Sigmoid colon (tissue), 7 donors: ENCODE data around the gene SMYD1. TPM values are rescaled to one million over a fixed set of nuclear protein-coding genes. Genes with fewer than 3 reads are reported as not detected.

ENCODE experiments used
- DNase-seq: peaks from one replicate; pipeline ENCODE4 v3.0.0-alpha.2; 2019
- H3K27ac ChIP-seq, 4 donors: fragments of 200-600 bp; sonication (generic); one replicate each; pipeline ENCODE4 v1.5.1; 2016 to 2019; ENCODE audit warnings: mild to moderate bottlenecking in 1 of 4
- H3K27me3 ChIP-seq, 3 donors: fragments of 200-600 bp; sonication (generic); one replicate each; pipeline ENCODE4 v1.5.1; 2019; ENCODE audit warnings: mild to moderate bottlenecking in 1 of 3
- H3K36me3 ChIP-seq, 4 donors: fragments of 200-600 bp; sonication (generic); one replicate each; pipeline ENCODE4 v1.5.1; 2016 to 2019
- H3K4me1 ChIP-seq, 4 donors: fragments of 200-600 bp; sonication (generic); one replicate each; pipeline ENCODE4 v1.5.1; 2017 to 2019
- H3K4me3 ChIP-seq, 4 donors: fragments of 200-600 bp; sonication (generic); one replicate each; pipeline ENCODE4 v1.5.1; 2017 to 2019; ENCODE audit warnings: mild to moderate bottlenecking in 2 of 4, moderate library complexity in 1 of 4
- H3K9me3 ChIP-seq, 4 donors: fragments of 200-600 bp in 3 of 4; sonication (generic) in 3 of 4; one replicate each; pipeline versions ENCODE4 v1.5.1 to v1.6.1; 2013 to 2019
- EP300 ChIP-seq, 4 donors: sonication (generic); formaldehyde crosslinking; IDR thresholded peaks; one replicate each; pipeline ENCODE4 v1.6.1; 2017; ENCODE audit warnings: antibody characterized with exemption in 4 of 4
- POLR2A ChIP-seq, 2 donors: fragments of 450-650 bp; IDR thresholded peaks; one replicate each; pipeline ENCODE4 v1.6.1; 2016; ENCODE audit warnings: antibody characterized with exemption in 2 of 2, mild to moderate bottlenecking in 2 of 2, moderate library complexity in 2 of 2
- POLR2AphosphoS5 ChIP-seq, 4 donors: sonication (generic); formaldehyde crosslinking; IDR thresholded peaks; one replicate each; pipeline ENCODE4 v1.6.1; 2017; ENCODE audit warnings: antibody characterized with exemption in 4 of 4
- WGBS, 2 donors: extraction: QIAGEN DNeasy Blood & Tissue Kit; methylation state at CpG; one replicate each; pipeline ENCODE4 v1.1.7; 2013; 5-methylcytosine and 5-hydroxymethylcytosine counted together
- intact Hi-C: fragments of 100-400 bp; cut with DNase I; formaldehyde crosslinking; loops from one replicate; pipeline ENCODE4 v1.15.1; 2023
- polyA plus RNA-seq, 3 donors: library from polyadenylated mRNA; stranded (reverse); fragments of 200-250 nt; gene quantifications; one replicate each; pipeline ENCODE4 v1.2.3, GENCODE V29; 2013
- total RNA-seq, 4 donors: library from RNA; depleted of rRNA; stranded (reverse); fragments of >200 nt; gene quantifications; one replicate each; pipeline ENCODE4 v1.1.0, GENCODE V29; 2016
- TF ChIP-seq, protein P1 (sequence below), 4 experiments: fragments of 450-650 bp in 3 of 4; fragments of 200-600 bp in 1 of 4; IDR thresholded peaks; one replicate each; pipeline ENCODE4 v1.5.1; 2016 to 2019; ENCODE audit warnings: antibody characterized with exemption in 4 of 4, mild to moderate bottlenecking in 3 of 4, moderate library complexity in 2 of 4
- donor health status: healthy with polysubstance abuse.
- donor health status: Bipolar disorder and iron deficiency.
- donor health status: healthy.

SMYD1 gene
- total and polyA plus RNA-seq, 7 donors, result under 0.01 to 45.7 (median 17.3) TPM; not detected in 1

DNA sequence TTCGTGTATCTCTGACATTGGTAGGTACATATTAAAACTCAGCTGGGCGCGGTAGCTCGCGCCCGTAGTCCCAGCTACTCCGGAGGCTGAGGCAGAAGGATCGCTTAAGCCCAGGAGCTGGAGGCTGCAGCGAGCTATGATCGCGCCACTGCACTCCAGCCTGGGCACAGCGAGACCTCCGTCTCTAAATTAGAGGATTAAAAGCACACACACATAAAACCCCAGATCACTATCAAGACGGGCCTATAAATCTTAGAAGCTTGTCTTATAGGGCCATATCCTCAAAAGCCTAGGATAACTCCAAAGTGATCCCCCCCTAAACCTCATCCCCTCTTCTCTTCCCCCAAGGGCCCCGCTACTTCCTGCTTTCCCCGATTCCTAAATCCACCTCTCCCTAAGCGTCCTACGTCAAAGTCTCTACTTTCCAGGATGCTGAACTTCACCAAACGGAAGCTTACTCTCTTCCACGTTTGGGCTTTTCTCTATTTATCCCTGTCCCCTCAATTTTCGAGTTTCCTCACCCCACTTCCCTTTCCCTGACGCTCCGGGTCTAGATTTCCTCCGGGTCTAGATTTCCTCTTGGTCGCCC, 12.7 kb upstream of the SMYD1 start:
- Histone ChIP-seq H3K4me3 (peak overlapping the region; percentile 75 to 95 (median 86)), H3K27ac (peak overlapping the region; percentile 96 to 99 (median 98)), H3K4me1 (peaks cover 0 to 37% (median 18%) of the 10 kb centered on the region in 4 donors), H3K27me3 (no peaks in the 10 kb centered on the region), H3K36me3 (no peaks in the 10 kb centered on the region), H3K9me3 (no peaks in the 10 kb centered on the region)
- DNase-seq, result no peak
- intact Hi-C loops, result loop anchor here (5.0 kb wide), 1 partner anchor 572 kb away; the partner anchor contains the start of gene EIF2AK3
- no peak for TF ChIP-seq POLR2A (IDR thresholded peaks at IDR 0.05)
- TF ChIP-seq POLR2AphosphoS5 (IDR thresholded peaks at IDR 0.05), result no peak
- TF ChIP-seq EP300 (IDR thresholded peaks at IDR 0.05), result no peak
- TF ChIP-seq, protein P1, sequence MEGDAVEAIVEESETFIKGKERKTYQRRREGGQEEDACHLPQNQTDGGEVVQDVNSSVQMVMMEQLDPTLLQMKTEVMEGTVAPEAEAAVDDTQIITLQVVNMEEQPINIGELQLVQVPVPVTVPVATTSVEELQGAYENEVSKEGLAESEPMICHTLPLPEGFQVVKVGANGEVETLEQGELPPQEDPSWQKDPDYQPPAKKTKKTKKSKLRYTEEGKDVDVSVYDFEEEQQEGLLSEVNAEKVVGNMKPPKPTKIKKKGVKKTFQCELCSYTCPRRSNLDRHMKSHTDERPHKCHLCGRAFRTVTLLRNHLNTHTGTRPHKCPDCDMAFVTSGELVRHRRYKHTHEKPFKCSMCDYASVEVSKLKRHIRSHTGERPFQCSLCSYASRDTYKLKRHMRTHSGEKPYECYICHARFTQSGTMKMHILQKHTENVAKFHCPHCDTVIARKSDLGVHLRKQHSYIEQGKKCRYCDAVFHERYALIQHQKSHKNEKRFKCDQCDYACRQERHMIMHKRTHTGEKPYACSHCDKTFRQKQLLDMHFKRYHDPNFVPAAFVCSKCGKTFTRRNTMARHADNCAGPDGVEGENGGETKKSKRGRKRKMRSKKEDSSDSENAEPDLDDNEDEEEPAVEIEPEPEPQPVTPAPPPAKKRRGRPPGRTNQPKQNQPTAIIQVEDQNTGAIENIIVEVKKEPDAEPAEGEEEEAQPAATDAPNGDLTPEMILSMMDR (IDR thresholded peaks at IDR 0.05), result no peak
- WGBS, 2 donors, result 5 to 21% methylated on average over 25 of the region's 25 CpGs

DNA sequence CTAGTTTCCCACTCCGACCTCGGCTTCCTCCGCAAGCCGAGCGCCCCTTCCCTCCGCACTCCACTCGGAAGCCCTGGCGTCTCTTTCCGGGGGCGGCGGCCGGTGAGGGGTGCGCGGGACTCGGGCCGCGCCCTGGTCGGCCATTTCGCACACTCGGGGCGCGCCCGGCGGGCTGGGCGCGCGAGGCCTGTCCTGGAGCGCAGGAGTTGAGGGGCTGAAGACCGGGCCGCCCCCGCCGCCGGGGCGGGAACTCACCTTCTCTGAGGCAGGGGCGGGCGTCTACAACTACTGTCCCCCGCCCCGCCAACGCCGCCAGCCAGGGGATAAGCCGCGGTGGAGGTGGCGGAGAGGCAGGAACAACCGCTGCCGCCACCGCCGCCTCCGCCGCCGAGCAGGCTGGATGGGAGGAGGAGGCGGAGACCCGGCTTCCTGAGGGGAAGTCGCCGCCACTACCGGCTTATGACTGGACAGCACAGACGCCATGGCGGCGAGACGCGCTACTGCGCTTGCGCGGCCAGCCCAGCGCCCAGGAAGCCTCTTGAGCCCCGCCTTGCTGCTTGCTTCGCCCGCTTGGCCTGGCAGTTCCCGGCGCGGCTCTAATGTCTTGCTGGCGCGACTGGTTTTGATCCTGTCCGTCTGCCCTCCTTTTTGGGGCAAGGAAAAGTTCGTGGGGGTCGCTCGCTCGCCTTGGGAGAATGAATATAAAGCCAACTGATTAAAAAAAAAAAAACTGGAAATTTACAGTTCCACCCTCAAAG, 12.1 kb upstream of the SMYD1 start, which contains the start of gene KRCC1:
KRCC1 (minus strand) TSS at position 413 of the 758 bp plus-strand sequence. CDS start 27,220 bp downstream, outside the sequence.
- DNase-seq, result peak; percentile 97
- Histone ChIP-seq H3K9me3 (no peaks in the 10 kb centered on the region), H3K36me3 (no peaks in the 10 kb centered on the region), H3K4me1 (peaks cover 0 to 41% (median 18%) of the 10 kb centered on the region in 4 donors), H3K27me3 (no peaks in the 10 kb centered on the region), H3K4me3 (peak within 1 kb of the TSS; percentile 75 to 95 (median 86)), H3K27ac (peak within 1 kb of the TSS; percentile 96 to 99 (median 98))
- WGBS, 2 donors, result 0 to 1% methylated on average over 77 of the region's 77 CpGs
- TF ChIP-seq POLR2A (IDR thresholded peaks at IDR 0.05), result peak; percentile 94
- TF ChIP-seq, protein P1 (IDR thresholded peaks at IDR 0.05), result no peak
- peak; percentile 94 to 98 (median 96) for TF ChIP-seq POLR2AphosphoS5 (IDR thresholded peaks at IDR 0.05)
- intact Hi-C loops, result loop anchor here (5.0 kb wide), 1 partner anchor 572 kb away; the partner anchor contains the start of gene EIF2AK3

DNA sequence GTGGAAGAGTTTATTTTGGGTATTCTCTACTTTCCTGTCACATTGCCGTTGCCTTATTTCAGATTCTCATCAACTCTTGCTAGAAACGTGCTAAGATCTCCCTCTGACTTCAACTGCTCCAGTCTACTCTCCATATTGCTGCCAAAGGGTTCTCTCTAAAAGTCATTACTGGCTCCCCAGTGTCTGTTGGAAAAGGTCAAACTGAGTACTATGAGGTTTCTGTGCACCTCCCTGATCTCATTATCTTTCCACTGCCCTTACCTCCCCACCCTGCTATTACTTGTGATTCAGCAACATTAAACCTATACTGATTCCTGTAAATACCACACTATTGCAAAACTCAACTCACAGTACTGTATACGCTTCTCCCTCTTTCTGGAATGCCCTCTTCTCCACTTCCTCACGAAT, 10.2 kb upstream of the SMYD1 start:
- intact Hi-C loops, result loop anchor here (5.0 kb wide), 1 partner anchor 570 kb away; the partner anchor contains the start of gene EIF2AK3
- TF ChIP-seq POLR2AphosphoS5 (IDR thresholded peaks at IDR 0.05), result no peak
- TF ChIP-seq, protein P1 (IDR thresholded peaks at IDR 0.05), result no peak
- TF ChIP-seq POLR2A (IDR thresholded peaks at IDR 0.05), result no peak
- no peak for TF ChIP-seq EP300 (IDR thresholded peaks at IDR 0.05)
- Histone ChIP-seq H3K4me1 (peaks cover 0 to 39% (median 18%) of the 10 kb centered on the region in 4 donors), H3K9me3 (no peaks in the 10 kb centered on the region), H3K27me3 (no peaks in the 10 kb centered on the region), H3K27ac (no peak overlapping the region), H3K36me3 (no peaks in the 10 kb centered on the region), H3K4me3 (no peak overlapping the region)
- no peak for DNase-seq
- WGBS, 2 donors, result 27 to 67% methylated on average over 4 of the region's 4 CpGs

DNA sequence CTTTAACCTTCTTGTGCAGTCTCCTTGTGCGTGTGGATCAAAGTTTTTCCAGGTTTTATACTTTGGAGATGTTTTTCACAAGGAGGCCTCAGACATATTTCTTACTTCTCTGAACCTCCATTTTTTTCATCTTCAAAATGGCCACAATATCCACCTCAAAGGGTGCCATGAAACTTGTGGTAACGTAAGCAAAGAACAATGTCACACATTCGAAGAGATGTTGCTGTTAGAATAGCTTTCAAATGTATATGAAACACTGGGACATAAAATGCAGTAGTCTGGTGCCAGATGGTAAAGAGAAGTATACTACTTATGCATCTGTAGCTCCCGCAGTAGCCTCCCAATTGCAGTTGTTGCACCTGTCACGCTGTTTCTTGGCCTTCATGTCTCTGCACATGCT, 9.4 kb upstream of the SMYD1 start:
- Histone ChIP-seq H3K4me3 (no peak overlapping the region), H3K36me3 (no peaks in the 10 kb centered on the region), H3K9me3 (no peaks in the 10 kb centered on the region), H3K27me3 (no peaks in the 10 kb centered on the region), H3K4me1 (peaks cover 0 to 33% (median 16%) of the 10 kb centered on the region in 4 donors), H3K27ac (no peak overlapping the region)
- TF ChIP-seq, protein P1 (IDR thresholded peaks at IDR 0.05), result no peak
- no peak for TF ChIP-seq POLR2A (IDR thresholded peaks at IDR 0.05)
- TF ChIP-seq EP300 (IDR thresholded peaks at IDR 0.05), result no peak
- TF ChIP-seq POLR2AphosphoS5 (IDR thresholded peaks at IDR 0.05), result no peak
- intact Hi-C loops, result loop anchor here (5.0 kb wide), 1 partner anchor 569 kb away; the partner anchor contains the start of gene EIF2AK3
- 85 to 92% methylated on average over 5 of the region's 5 CpGs for WGBS, 2 donors
- no peak for DNase-seq
